ENCODE data around the gene EPB41L2.

The EPB41L2 gene

GRCh38 chr6:131051341-131051740, 11.7 kb downstream of the EPB41L2 start:
- Mint-ChIP-seq H3K4me1 (peaks cover 7% of the 10 kb centered on the region), H3K9me3 (peaks cover 15% of the 10 kb centered on the region), H3K36me3 (peaks cover 42% of the 10 kb centered on the region), H3K27ac (no peak overlapping the region), H3K4me3 (no peak overlapping the region), H3K27me3 (no peaks in the 10 kb centered on the region)
- no peak for ATAC-seq

- Mint-ChIP-seq H3K9me3 (peaks cover 15% of the 10 kb centered on the region), H3K4me1 (peaks cover 7% of the 10 kb centered on the region), H3K27ac (no peak overlapping the region), H3K36me3 (peaks cover 41% of the 10 kb centered on the region), H3K4me3 (no peak overlapping the region), H3K27me3 (no peaks in the 10 kb centered on the region)
- no peak for ATAC-seq
Measured at GRCh38 chr6:131049608-131050007, 13.4 kb downstream of the EPB41L2 start.

GRCh38 chr6:131048933-131049515, 14.0 kb downstream of the EPB41L2 start:
- no peak for ATAC-seq
- Mint-ChIP-seq H3K4me1 (peaks cover 7% of the 10 kb centered on the region), H3K9me3 (peaks cover 10% of the 10 kb centered on the region), H3K36me3 (peaks cover 35% of the 10 kb centered on the region), H3K4me3 (no peak overlapping the region), H3K27ac (no peak overlapping the region), H3K27me3 (no peaks in the 10 kb centered on the region)

DNA sequence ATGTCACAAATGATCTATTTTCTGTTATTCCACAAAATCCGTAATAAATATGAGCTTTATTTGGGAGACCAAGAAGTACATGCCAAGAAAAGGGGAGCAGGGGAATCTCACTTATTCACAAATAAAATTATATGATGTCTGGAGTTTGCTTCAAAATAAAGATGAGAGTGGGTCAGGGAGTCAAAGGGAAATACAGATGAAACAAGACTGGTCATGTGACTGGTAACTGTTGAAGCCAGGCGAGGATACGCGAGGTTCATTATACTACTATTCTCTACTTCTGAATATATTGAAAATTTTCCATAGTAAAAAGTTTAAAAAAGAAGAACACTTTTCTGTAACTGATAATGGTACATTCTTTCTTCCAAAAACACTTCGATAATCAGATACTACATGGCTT, 14.6 kb downstream of the EPB41L2 start:
- no peak overlapping the region for H3K4me3 Mint-ChIP-seq
- H3K9me3 Mint-ChIP-seq: peaks cover 7% of the 10 kb centered on the region
- H3K27me3 Mint-ChIP-seq: no peaks in the 10 kb centered on the region
- peaks cover 12% of the 10 kb centered on the region for H3K4me1 Mint-ChIP-seq
- H3K27ac Mint-ChIP-seq: no peak overlapping the region
- ATAC-seq: no peak
- peaks cover 36% of the 10 kb centered on the region for H3K36me3 Mint-ChIP-seq

DNA sequence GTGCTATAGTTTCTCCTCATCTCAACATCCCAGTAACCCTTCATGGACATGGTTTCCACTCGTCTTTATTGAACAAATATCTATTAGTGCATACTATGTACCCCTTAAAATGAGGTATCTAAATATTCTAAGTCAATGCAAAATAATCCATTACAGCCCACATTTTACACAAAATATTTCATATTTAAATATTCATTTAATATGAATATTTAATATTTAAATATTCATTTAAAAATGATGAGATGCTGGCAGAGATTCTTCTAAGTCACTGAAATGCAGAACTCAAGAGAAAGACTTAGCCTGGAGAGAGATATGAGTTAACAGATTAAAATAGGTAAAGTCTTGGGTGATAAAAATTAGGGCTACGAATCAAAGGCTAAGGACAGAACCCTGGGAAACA, 17.9 kb downstream of the EPB41L2 start:
- Mint-ChIP-seq H3K27ac (no peak overlapping the region), H3K27me3 (no peaks in the 10 kb centered on the region), H3K4me1 (peaks cover 11% of the 10 kb centered on the region), H3K36me3 (peaks cover 17% of the 10 kb centered on the region), H3K9me3 (no peaks in the 10 kb centered on the region), H3K4me3 (no peak overlapping the region)
- no peak for ATAC-seq

GRCh38 chr6:131043902-131044447, 19.1 kb downstream of the EPB41L2 start:
- Mint-ChIP-seq H3K4me3 (no peak overlapping the region), H3K27ac (no peak overlapping the region), H3K4me1 (peaks cover 7% of the 10 kb centered on the region), H3K27me3 (no peaks in the 10 kb centered on the region), H3K36me3 (peaks cover 13% of the 10 kb centered on the region), H3K9me3 (no peaks in the 10 kb centered on the region)
- no peak for ATAC-seq

- H3K27me3 Mint-ChIP-seq: no peaks in the 10 kb centered on the region
- no peak for ATAC-seq
- H3K4me1 Mint-ChIP-seq: peaks cover 7% of the 10 kb centered on the region
- H3K36me3 Mint-ChIP-seq: peaks cover 8% of the 10 kb centered on the region
- no peak overlapping the region for H3K4me3 Mint-ChIP-seq
- H3K27ac Mint-ChIP-seq: no peak overlapping the region
- no peaks in the 10 kb centered on the region for H3K9me3 Mint-ChIP-seq
Measured at GRCh38 chr6:131042664-131043063, 20.4 kb downstream of the EPB41L2 start.

DNA sequence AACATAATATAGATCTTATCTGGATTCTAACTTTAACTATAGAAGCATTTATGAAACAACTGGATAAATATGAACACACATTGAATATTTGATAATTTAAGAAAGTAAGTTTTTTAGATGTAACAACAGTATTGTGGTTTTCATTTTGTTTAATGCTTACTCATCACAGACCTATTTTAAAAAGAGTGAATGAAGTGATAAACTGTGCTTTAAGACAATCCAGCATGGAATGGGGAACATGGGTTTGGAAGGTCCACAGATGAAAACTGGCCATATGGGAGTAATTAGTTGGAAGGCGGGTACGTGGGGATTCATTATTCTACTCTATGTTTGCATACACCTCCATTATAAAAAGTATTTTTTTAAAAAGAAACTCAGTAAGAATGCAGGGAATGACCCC, 21.2 kb downstream of the EPB41L2 start:
- Mint-ChIP-seq H3K4me3 (no peak overlapping the region), H3K27me3 (no peaks in the 10 kb centered on the region), H3K36me3 (peaks cover 8% of the 10 kb centered on the region), H3K4me1 (peaks cover 7% of the 10 kb centered on the region), H3K27ac (no peak overlapping the region), H3K9me3 (no peaks in the 10 kb centered on the region)
- ATAC-seq: no peak

- Mint-ChIP-seq H3K36me3 (peaks cover 14% of the 10 kb centered on the region), H3K27me3 (no peaks in the 10 kb centered on the region), H3K9me3 (no peaks in the 10 kb centered on the region), H3K27ac (no peak overlapping the region), H3K4me3 (no peak overlapping the region), H3K4me1 (peaks cover 7% of the 10 kb centered on the region)
- ATAC-seq: no peak
Measured at GRCh38 chr6:131040866-131041265, 22.2 kb downstream of the EPB41L2 start.

DNA sequence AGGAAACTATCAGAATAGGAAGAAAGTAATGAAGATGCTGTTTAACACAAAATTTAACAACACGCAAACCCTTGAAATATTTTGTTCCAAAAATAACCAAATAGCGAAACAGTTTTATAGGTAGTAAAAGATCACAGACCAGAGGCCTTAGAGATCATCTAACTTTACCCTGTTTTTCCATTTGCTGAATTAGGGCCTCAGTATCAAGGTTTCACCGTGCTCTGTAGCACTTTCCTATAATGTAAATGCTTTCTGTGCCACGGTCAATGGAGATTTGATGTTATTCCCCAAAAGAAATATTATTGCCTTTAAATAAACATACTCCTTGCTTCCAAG, 23.7 kb downstream of the EPB41L2 start:
- no peaks in the 10 kb centered on the region for H3K27me3 Mint-ChIP-seq
- no peaks in the 10 kb centered on the region for H3K9me3 Mint-ChIP-seq

GRCh38 chr6:131038597-131039344, 24.3 kb downstream of the EPB41L2 start:
- H3K4me3 Mint-ChIP-seq: no peak overlapping the region
- no peaks in the 10 kb centered on the region for H3K27me3 Mint-ChIP-seq
- peaks cover 7% of the 10 kb centered on the region for H3K4me1 Mint-ChIP-seq
- no peaks in the 10 kb centered on the region for H3K9me3 Mint-ChIP-seq
- peaks cover 12% of the 10 kb centered on the region for H3K36me3 Mint-ChIP-seq
- no peak for ATAC-seq
- H3K27ac Mint-ChIP-seq: no peak overlapping the region

More for the DNA sequence above, 23.7 kb downstream of the EPB41L2 start:
- H3K4me3 Mint-ChIP-seq: no peak overlapping the region
- no peak for ATAC-seq
- H3K4me1 Mint-ChIP-seq: peaks cover 7% of the 10 kb centered on the region
- peaks cover 15% of the 10 kb centered on the region for H3K36me3 Mint-ChIP-seq
- H3K27ac Mint-ChIP-seq: no peak overlapping the region

GRCh38 chr6:131037194-131037897, 25.7 kb downstream of the EPB41L2 start:
- no peaks in the 10 kb centered on the region for H3K9me3 Mint-ChIP-seq
- H3K27me3 Mint-ChIP-seq: no peaks in the 10 kb centered on the region

GRCh38 chr6:131036601-131037000, 26.4 kb downstream of the EPB41L2 start:
- Mint-ChIP-seq H3K36me3 (peaks cover 6% of the 10 kb centered on the region), H3K27ac (no peak overlapping the region), H3K4me3 (no peak overlapping the region), H3K4me1 (peaks cover 14% of the 10 kb centered on the region), H3K27me3 (no peaks in the 10 kb centered on the region), H3K9me3 (no peaks in the 10 kb centered on the region)
- ATAC-seq: no peak

More at GRCh38 chr6:131037194-131037897, 25.7 kb downstream of the EPB41L2 start:
- Mint-ChIP-seq H3K36me3 (peaks cover 6% of the 10 kb centered on the region), H3K4me1 (peaks cover 14% of the 10 kb centered on the region), H3K4me3 (no peak overlapping the region), H3K27ac (no peak overlapping the region)
- no peak for ATAC-seq

DNA sequence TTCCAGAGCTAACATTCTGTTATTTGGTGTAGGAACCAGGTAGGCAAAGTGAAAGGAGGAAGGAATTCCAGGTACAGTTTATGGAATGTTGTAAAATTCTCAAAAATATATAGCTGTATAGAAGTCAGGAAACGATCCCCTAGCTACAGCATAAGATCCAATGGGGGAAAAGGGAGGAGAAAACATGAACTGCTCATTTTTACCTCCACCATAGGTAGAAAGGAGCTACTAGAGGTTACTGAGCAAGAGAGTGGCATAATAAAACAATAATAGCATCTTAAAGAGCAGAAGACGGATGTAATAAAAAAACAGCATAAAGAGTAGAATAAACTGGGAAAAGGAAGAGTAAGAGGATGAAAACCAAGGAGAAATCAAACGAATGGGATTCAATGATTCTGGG, 26.9 kb downstream of the EPB41L2 start:
- H3K36me3 Mint-ChIP-seq: peaks cover 6% of the 10 kb centered on the region
- no peaks in the 10 kb centered on the region for H3K27me3 Mint-ChIP-seq
- H3K4me3 Mint-ChIP-seq: no peak overlapping the region
- no peak for ATAC-seq
- no peak overlapping the region for H3K27ac Mint-ChIP-seq
- no peaks in the 10 kb centered on the region for H3K9me3 Mint-ChIP-seq
- H3K4me1 Mint-ChIP-seq: peaks cover 14% of the 10 kb centered on the region

DNA sequence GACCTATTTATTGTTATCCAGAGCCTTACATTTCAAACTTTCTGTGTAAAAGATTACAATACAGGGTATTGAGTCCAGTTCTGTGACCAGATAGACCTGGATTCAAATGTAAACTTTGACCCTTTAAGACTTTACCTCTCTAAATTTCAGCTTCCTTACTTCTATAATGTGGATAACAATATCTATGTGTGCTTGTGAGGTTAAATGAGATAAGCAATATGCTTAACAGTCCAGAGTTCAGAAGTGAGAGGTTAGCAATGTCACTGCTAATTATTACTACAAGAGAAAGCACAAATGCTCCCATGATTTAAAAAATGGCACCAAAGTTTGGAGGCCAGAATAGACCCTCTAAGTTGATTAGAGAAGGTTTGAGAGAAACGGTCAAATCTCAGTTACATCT, 27.5 kb downstream of the EPB41L2 start:
- H3K27me3 Mint-ChIP-seq: no peaks in the 10 kb centered on the region
- H3K4me3 Mint-ChIP-seq: no peak overlapping the region
- no peak overlapping the region for H3K27ac Mint-ChIP-seq
- ATAC-seq: no peak
- H3K9me3 Mint-ChIP-seq: no peaks in the 10 kb centered on the region
- H3K4me1 Mint-ChIP-seq: peaks cover 14% of the 10 kb centered on the region
- H3K36me3 Mint-ChIP-seq: peaks cover 6% of the 10 kb centered on the region

Measured in stimulated activated memory B cell treated with anti-CD40 and anti-IgM and Interleukin-4, amounts not matched to agents 10 μg/mL and 1 μg/mL and 100 μg/mL, for 72 hours (primary cell).